GM19193 (cell line): ENCODE data around the gene SPRR2G.

Experiments
- POLR2A ChIP-seq: IDR thresholded peaks from 4 replicates; pipeline ENCODE4 v1.6.1; 2011; ENCODE audit not compliant: insufficient read depth, insufficient read length; ENCODE audit errors: extremely low read depth

SPRR2G gene

GRCh38 chr1:153150846-153151245 lies at the start of gene SPRR2G:
SPRR2G (minus strand) TSS chr1:153150890; CDS start chr1:153150110, 780 bp downstream.
- TF ChIP-seq POLR2A, result no peak

GRCh38 chr1:153195216-153195615 lies 44.5 kb upstream of the SPRR2G start:
- no peak for TF ChIP-seq POLR2A

GRCh38 chr1:153194331-153195050 lies 43.8 kb upstream of the SPRR2G start:
- no peak for TF ChIP-seq POLR2A

- no peak for TF ChIP-seq POLR2A
These were observed 42.0 kb upstream of the SPRR2G start for GRCh38 chr1:153192697-153193096.

GRCh38 chr1:153190373-153190772 lies 39.7 kb upstream of the SPRR2G start:
- no peak for TF ChIP-seq POLR2A

- no peak for TF ChIP-seq POLR2A
These were observed 29.9 kb upstream of the SPRR2G start for GRCh38 chr1:153180556-153180955.

- no peak for TF ChIP-seq POLR2A
These were observed 28.2 kb upstream of the SPRR2G start for GRCh38 chr1:153178922-153179321.

- TF ChIP-seq POLR2A, result no peak
These were observed 23.9 kb upstream of the SPRR2G start for GRCh38 chr1:153174624-153175023.

GRCh38 chr1:153168686-153169085 lies 18.0 kb upstream of the SPRR2G start:
- TF ChIP-seq POLR2A, result no peak

- no peak for TF ChIP-seq POLR2A
These were observed 4.9 kb upstream of the SPRR2G start for GRCh38 chr1:153155541-153155940.

GRCh38 chr1:153152481-153152880 lies 1.8 kb upstream of the SPRR2G start:
- TF ChIP-seq POLR2A, result no peak

- no peak for TF ChIP-seq POLR2A
These were observed 9.3 kb downstream of the SPRR2G start for GRCh38 chr1:153141377-153141776.

GRCh38 chr1:153140484-153140883 lies 10.2 kb downstream of the SPRR2G start:
- TF ChIP-seq POLR2A, result no peak

GRCh38 chr1:153133743-153134142 lies 16.9 kb downstream of the SPRR2G start:
- TF ChIP-seq POLR2A, result no peak

- TF ChIP-seq POLR2A, result no peak
These were observed 17.4 kb downstream of the SPRR2G start for GRCh38 chr1:153133267-153133666.

GRCh38 chr1:153127296-153127695 lies 23.4 kb downstream of the SPRR2G start:
- no peak for TF ChIP-seq POLR2A

- TF ChIP-seq POLR2A, result no peak
These were observed 25.2 kb downstream of the SPRR2G start for GRCh38 chr1:153125536-153125935.
